HCT116 (cell line): ENCODE data around the gene APCDD1L. TPM values are rescaled to one million over a fixed set of nuclear protein-coding genes. Genes with fewer than 3 reads are reported as not detected.

Experiments
- ATAC-seq: fragments of 200-7000 bp; cut with Tn5 transposase; 2 replicates; pipeline ENCODE4 v1.9.1; 2020; ENCODE audit warnings: mild to moderate bottlenecking, moderate library complexity
- BruUV-seq: library from RNA; stranded (reverse); fragments of 400-500 nt; replicated peaks from 2 replicates; lab custom pipeline; 2021; lab: Mats Ljungman, UMichigan
- CTCF ChIA-PET: fragments of 300-600 bp; sonication (Branson Sonifier 250); formaldehyde crosslinking; loops from one replicate; lab custom pipeline; 2021; ENCODE audit warnings: antibody characterized with exemption; lab: Charles Lee
- POLR2A ChIA-PET: fragments of 300-600, 350-600 bp; sonication (Branson Sonifier 250); formaldehyde crosslinking; loops from one replicate; lab custom pipeline; 2021; ENCODE audit warnings: antibody characterized with exemption; lab: Charles Lee
- RAD21 ChIA-PET, 2 experiments: fragments of 300-600 bp; sonication (Branson Sonifier 250); formaldehyde crosslinking; loops; one replicate each; lab custom pipeline; 2023; ENCODE audit warnings: low total read pairs in 2 of 2; ENCODE audit not compliant: uncharacterized antibody in 2 of 2, unreplicated experiment in 2 of 2, low non-redundant PET in 1 of 2; lab: Charles Lee
- DNase-seq: peaks from one replicate; pipeline ENCODE4 v3.0.0-alpha.2; 2010; ENCODE audit warnings: low read depth, low spot score
- H2AFZ ChIP-seq: fragments of 200-600 bp; shearing (Covaris generic), sonication (generic); 2 replicates; pipeline ENCODE4 v1.6.1; 2017; ENCODE audit warnings: low read depth, mixed run types, mixed read lengths, antibody characterized with exemption, low read length; ENCODE audit not compliant: poor library complexity, severe bottlenecking
- H3K27ac ChIP-seq: 2 replicates; pipeline ENCODE4 v1.5.1; 2012; ENCODE audit warnings: low read depth, low read length
- H3K27me3 ChIP-seq: fragments of 200-600 bp; sonication (generic); 2 replicates; pipeline ENCODE4 v1.6.1; 2016; ENCODE audit warnings: mixed run types, low read length, mixed read lengths; ENCODE audit not compliant: insufficient read depth
- H3K36me3 ChIP-seq, 2 experiments: fragments of 200-500 bp in 1 of 2; fragments of 200-600 bp in 1 of 2; sonication (Bioruptor generic) in 1 of 2; sonication (generic) in 1 of 2; 2 replicates each; pipeline versions ENCODE4 v1.5.1 to v1.6.1; 2014 to 2016; ENCODE audit warnings: low read length in 2 of 2, inconsistent platforms in 1 of 2, mixed read lengths in 1 of 2, mixed run types in 1 of 2; ENCODE audit not compliant: insufficient read depth in 2 of 2, control insufficient read depth in 1 of 2
- H3K4me1 ChIP-seq, 2 experiments: fragments of 200-600 bp in 1 of 2; sonication (generic) in 1 of 2; 2 replicates each; pipeline versions ENCODE4 v1.5.1 to v1.6.1; 2012 to 2017; ENCODE audit warnings: low read length in 2 of 2, inconsistent platforms in 1 of 2, mild to moderate bottlenecking in 1 of 2, mixed read lengths in 1 of 2, mixed run types in 1 of 2, moderate library complexity in 1 of 2; ENCODE audit not compliant: insufficient read depth in 2 of 2, control insufficient read depth in 1 of 2
- H3K4me2 ChIP-seq: fragments of 200-600 bp; sonication (generic); 2 replicates; pipeline ENCODE4 v1.6.1; 2017; ENCODE audit warnings: mixed run types, low read length, mixed read lengths
- H3K4me3 ChIP-seq, 2 experiments: fragments of 200-600 bp in 1 of 2; sonication (generic) in 1 of 2; replicated peaks in 1 of 2; 2 replicates each; pipeline ENCODE4 v1.5.1; 2011 to 2016; ENCODE audit warnings: low read length in 2 of 2, control low read depth in 1 of 2, low read depth in 1 of 2, mild to moderate bottlenecking in 1 of 2, mixed read lengths in 1 of 2, mixed run types in 1 of 2
- H3K79me2 ChIP-seq: fragments of 200-600 bp; sonication (generic); 2 replicates; pipeline ENCODE4 v1.6.1; 2017; ENCODE audit warnings: mild to moderate bottlenecking, mixed run types, low read length, moderate library complexity, mixed read lengths; ENCODE audit not compliant: insufficient read depth
- H3K9ac ChIP-seq: fragments of 200-600 bp; sonication (generic); 2 replicates; pipeline ENCODE4 v1.6.1; 2016; ENCODE audit warnings: low read length, mixed read lengths
- H3K9me2 ChIP-seq: fragments of 200-600 bp; sonication (generic), shearing (Covaris generic); 2 replicates; pipeline ENCODE4 v1.6.1; 2017; ENCODE audit warnings: mixed run types, mild to moderate bottlenecking, moderate library complexity; ENCODE audit not compliant: insufficient read depth
- H3K9me3 ChIP-seq, 2 experiments: fragments of 200-500 bp in 1 of 2; fragments of 200-600 bp in 1 of 2; sonication (Bioruptor generic) in 1 of 2; sonication (generic) in 1 of 2; 2 replicates each; pipeline ENCODE4 v1.6.1; 2014 to 2017; ENCODE audit warnings: low read length in 2 of 2, mixed read lengths in 2 of 2, inconsistent platforms in 1 of 2, low read depth in 1 of 2, mild to moderate bottlenecking in 1 of 2, mixed run types in 1 of 2, moderate library complexity in 1 of 2; ENCODE audit not compliant: control insufficient read depth in 1 of 2, insufficient read depth in 1 of 2
- H4K20me1 ChIP-seq: fragments of 200-600 bp; sonication (generic), shearing (Covaris generic); 2 replicates; pipeline ENCODE4 v1.6.1; 2017; ENCODE audit warnings: mixed run types, mild to moderate bottlenecking, moderate library complexity; ENCODE audit not compliant: insufficient read depth
- EGR1 ChIP-seq: IDR thresholded peaks from 2 replicates; pipeline ENCODE4 v1.6.1; 2012; ENCODE audit warnings: low read depth
- ELF1 ChIP-seq: IDR thresholded peaks from 2 replicates; pipeline ENCODE4 v1.6.1; 2012; ENCODE audit warnings: low read depth, borderline replicate concordance
- EZH2 ChIP-seq: fragments of 200-600 bp; sonication (generic); IDR thresholded peaks from 2 replicates; pipeline ENCODE4 v1.6.1; 2017; ENCODE audit warnings: antibody characterized with exemption, mixed run types
- FOSL1 ChIP-seq: IDR thresholded peaks from 2 replicates; pipeline ENCODE4 v1.6.1; 2012; ENCODE audit warnings: low read depth
- JUND ChIP-seq: IDR thresholded peaks from 2 replicates; pipeline ENCODE4 v1.6.1; 2012
- RAD21 ChIP-seq: IDR thresholded peaks from 2 replicates; pipeline ENCODE4 v1.6.1; 2012; ENCODE audit warnings: low read depth, mild to moderate bottlenecking
- SRF ChIP-seq: IDR thresholded peaks from 2 replicates; pipeline ENCODE4 v1.6.1; 2012; ENCODE audit warnings: low read depth
- TCF7L2 ChIP-seq: IDR thresholded peaks from 2 replicates; pipeline ENCODE4 v1.7.0; 2011; ENCODE audit warnings: borderline replicate concordance, inconsistent platforms; ENCODE audit not compliant: insufficient read depth, insufficient read length; ENCODE audit errors: extremely low read depth
- YY1 ChIP-seq: IDR thresholded peaks from 2 replicates; pipeline ENCODE4 v1.6.1; 2011; ENCODE audit warnings: low read length, low read depth, moderate library complexity, mild to moderate bottlenecking; ENCODE audit not compliant: insufficient replicate concordance; ENCODE audit errors: extremely low read depth
- ZFX ChIP-seq: fragments of 450-650 bp; IDR thresholded peaks from 2 replicates; pipeline ENCODE4 v1.6.1; 2017
- ZNF274 ChIP-seq: fragments of 200-500 bp; sonication (Bioruptor generic); IDR thresholded peaks from 2 replicates; pipeline ENCODE4 v1.6.1; 2014; ENCODE audit warnings: mild to moderate bottlenecking, low read depth, low read length, inconsistent platforms
- intact Hi-C: fragments of 100-400 bp; cut with micrococcal nuclease; formaldehyde crosslinking; loops from 2 replicates; pipeline ENCODE4 v1.10.0; 2022
- total RNA-seq: library from RNA; stranded (reverse); gene quantifications from one replicate; pipeline ENCODE4 v1.2.1, GENCODE V29; 2021; ENCODE audit not compliant: unreplicated experiment
- TF ChIP-seq, protein P1 (sequence below): IDR thresholded peaks from 2 replicates; pipeline ENCODE4 v1.6.1; 2012
- TF ChIP-seq, protein P2 (sequence below), 3 experiments: fragments of 200-600 bp in 1 of 3; sonication (generic) in 1 of 3; IDR thresholded peaks in 2 of 3; conservative IDR thresholded peaks in 1 of 3; 2 replicates each; pipeline ENCODE4 v1.5.1; 2012 to 2017; ENCODE audit warnings: low read depth in 2 of 3, low read length in 2 of 3, antibody characterized with exemption in 1 of 3, borderline replicate concordance in 1 of 3, control low read depth in 1 of 3, mild to moderate bottlenecking in 1 of 3, mixed read lengths in 1 of 3, mixed run types in 1 of 3, moderate library complexity in 1 of 3; ENCODE audit not compliant: insufficient read depth in 1 of 3

APCDD1L gene
- total RNA-seq, 1 experiment from 2014 or later = not detected

DNA sequence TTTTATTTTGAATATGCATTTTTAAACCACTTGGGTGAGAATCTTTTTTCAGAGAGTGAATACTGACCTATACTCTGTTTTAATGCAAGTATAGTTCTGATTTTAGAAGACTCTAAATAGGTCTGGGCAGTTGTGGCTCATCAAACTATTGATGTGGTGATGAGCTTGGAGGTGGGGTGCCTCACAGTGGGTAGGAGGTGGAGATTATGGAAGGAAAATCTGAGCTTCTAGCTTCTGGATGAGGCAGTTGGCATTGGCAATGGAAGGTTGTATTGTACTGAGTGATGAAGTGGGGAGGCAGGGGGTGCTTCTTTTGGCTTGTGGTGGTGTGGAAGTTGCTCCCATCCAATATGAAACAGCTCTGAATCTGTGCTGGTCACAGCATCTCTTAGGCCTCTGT, 73.5 kb downstream of the APCDD1L start:
- Histone ChIP-seq H3K9me2 (no peaks in the 10 kb centered on the region), H3K4me3 (no peak overlapping the region), H4K20me1 (no peaks in the 10 kb centered on the region; the same call in 1 of the 2 replicates), H3K79me2 (peaks cover 64% of the 10 kb centered on the region), H3K4me1 (no peaks in the 10 kb centered on the region), H3K27me3 (no peaks in the 10 kb centered on the region), H3K9me3 (no peaks in the 10 kb centered on the region), H3K4me2 (no peak overlapping the region), H2AFZ (no peak overlapping the region), H3K27ac (no peak overlapping the region), H3K36me3 (peaks cover 10 to 11% of the 10 kb centered on the region in 2 experiments; a peak in 3 of 4 replicates), H3K9ac (no peak overlapping the region)
- ATAC-seq (no peak), DNase-seq (no peak)
- ChIA-PET CTCF (no interaction called here), RAD21 (no interaction called here), POLR2A (no interaction called here)
- intact Hi-C loops = no loop called here
- no peak for TF ChIP-seq RAD21
- TF ChIP-seq SRF = no peak
- no peak for TF ChIP-seq JUND
- no peak for TF ChIP-seq EGR1
- no peak for TF ChIP-seq ELF1
- TF ChIP-seq, protein P1, sequence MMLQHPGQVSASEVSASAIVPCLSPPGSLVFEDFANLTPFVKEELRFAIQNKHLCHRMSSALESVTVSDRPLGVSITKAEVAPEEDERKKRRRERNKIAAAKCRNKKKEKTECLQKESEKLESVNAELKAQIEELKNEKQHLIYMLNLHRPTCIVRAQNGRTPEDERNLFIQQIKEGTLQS = no peak
- no peak for TF ChIP-seq TCF7L2
- TF ChIP-seq FOSL1 = no peak
- no peak for TF ChIP-seq YY1
- no peak for TF ChIP-seq ZNF274
- no peak for TF ChIP-seq EZH2
- TF ChIP-seq, protein P2, sequence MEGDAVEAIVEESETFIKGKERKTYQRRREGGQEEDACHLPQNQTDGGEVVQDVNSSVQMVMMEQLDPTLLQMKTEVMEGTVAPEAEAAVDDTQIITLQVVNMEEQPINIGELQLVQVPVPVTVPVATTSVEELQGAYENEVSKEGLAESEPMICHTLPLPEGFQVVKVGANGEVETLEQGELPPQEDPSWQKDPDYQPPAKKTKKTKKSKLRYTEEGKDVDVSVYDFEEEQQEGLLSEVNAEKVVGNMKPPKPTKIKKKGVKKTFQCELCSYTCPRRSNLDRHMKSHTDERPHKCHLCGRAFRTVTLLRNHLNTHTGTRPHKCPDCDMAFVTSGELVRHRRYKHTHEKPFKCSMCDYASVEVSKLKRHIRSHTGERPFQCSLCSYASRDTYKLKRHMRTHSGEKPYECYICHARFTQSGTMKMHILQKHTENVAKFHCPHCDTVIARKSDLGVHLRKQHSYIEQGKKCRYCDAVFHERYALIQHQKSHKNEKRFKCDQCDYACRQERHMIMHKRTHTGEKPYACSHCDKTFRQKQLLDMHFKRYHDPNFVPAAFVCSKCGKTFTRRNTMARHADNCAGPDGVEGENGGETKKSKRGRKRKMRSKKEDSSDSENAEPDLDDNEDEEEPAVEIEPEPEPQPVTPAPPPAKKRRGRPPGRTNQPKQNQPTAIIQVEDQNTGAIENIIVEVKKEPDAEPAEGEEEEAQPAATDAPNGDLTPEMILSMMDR (IDR thresholded peaks at IDR 0.05 in 2 of 3, conservative IDR thresholded peaks at IDR 0.05 in 1 of 3; ENCODE audit: borderline replicate concordance in 1 of 3, insufficient read depth in 1 of 3, low read depth in 2 of 3, low read length in 2 of 3) = no peak
- TF ChIP-seq ZFX = no peak
- no TSS peak for BruUV-seq
